ENCODE data around the gene CYP4A22. TPM values are rescaled to one million over a fixed set of nuclear protein-coding genes. Genes with fewer than 3 reads are reported as not detected.

CYP4A22 gene
- total and polyA plus RNA-seq, 2 experiments from 2014 or later: not detected

DNA sequence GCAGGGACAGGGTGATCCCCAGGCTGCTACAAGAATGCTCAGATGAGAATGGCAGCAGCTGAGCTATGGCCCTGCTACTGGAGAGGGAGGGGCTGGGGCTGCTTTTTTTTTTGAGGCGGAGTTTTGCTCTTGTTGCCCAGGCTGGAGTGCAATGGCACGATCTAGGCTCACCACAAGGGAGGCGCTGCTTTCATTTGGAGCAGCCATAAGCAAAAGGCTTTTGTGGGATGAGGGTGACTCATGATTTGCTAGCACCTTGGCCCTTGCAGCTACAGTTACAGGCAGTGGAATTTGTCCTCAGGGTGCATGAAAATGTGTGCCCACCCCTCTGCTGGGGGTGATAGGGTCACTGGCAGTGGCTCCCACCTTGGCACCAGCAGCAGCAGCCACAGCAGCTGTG, 32.4 kb upstream of the CYP4A22 start (continued):
- TF ChIP-seq, protein P1, sequence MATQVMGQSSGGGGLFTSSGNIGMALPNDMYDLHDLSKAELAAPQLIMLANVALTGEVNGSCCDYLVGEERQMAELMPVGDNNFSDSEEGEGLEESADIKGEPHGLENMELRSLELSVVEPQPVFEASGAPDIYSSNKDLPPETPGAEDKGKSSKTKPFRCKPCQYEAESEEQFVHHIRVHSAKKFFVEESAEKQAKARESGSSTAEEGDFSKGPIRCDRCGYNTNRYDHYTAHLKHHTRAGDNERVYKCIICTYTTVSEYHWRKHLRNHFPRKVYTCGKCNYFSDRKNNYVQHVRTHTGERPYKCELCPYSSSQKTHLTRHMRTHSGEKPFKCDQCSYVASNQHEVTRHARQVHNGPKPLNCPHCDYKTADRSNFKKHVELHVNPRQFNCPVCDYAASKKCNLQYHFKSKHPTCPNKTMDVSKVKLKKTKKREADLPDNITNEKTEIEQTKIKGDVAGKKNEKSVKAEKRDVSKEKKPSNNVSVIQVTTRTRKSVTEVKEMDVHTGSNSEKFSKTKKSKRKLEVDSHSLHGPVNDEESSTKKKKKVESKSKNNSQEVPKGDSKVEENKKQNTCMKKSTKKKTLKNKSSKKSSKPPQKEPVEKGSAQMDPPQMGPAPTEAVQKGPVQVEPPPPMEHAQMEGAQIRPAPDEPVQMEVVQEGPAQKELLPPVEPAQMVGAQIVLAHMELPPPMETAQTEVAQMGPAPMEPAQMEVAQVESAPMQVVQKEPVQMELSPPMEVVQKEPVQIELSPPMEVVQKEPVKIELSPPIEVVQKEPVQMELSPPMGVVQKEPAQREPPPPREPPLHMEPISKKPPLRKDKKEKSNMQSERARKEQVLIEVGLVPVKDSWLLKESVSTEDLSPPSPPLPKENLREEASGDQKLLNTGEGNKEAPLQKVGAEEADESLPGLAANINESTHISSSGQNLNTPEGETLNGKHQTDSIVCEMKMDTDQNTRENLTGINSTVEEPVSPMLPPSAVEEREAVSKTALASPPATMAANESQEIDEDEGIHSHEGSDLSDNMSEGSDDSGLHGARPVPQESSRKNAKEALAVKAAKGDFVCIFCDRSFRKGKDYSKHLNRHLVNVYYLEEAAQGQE (IDR thresholded peaks at IDR 0.05; ENCODE audit: unreplicated experiment): no peak
- TF ChIP-seq, protein P2, sequence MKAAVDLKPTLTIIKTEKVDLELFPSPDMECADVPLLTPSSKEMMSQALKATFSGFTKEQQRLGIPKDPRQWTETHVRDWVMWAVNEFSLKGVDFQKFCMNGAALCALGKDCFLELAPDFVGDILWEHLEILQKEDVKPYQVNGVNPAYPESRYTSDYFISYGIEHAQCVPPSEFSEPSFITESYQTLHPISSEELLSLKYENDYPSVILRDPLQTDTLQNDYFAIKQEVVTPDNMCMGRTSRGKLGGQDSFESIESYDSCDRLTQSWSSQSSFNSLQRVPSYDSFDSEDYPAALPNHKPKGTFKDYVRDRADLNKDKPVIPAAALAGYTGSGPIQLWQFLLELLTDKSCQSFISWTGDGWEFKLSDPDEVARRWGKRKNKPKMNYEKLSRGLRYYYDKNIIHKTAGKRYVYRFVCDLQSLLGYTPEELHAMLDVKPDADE (IDR thresholded peaks at IDR 0.05): no peak
- TF ChIP-seq ZNF114 (CRISPR knock-in tag; IDR thresholded peaks at IDR 0.05) (no peak), NANOG (IDR thresholded peaks at IDR 0.05; ENCODE audit: borderline replicate concordance) (no peak), CREB1 (CRISPR knock-in tag; IDR thresholded peaks at IDR 0.05; ENCODE audit: low read depth) (no peak)
- TF ChIP-seq, protein P3, sequence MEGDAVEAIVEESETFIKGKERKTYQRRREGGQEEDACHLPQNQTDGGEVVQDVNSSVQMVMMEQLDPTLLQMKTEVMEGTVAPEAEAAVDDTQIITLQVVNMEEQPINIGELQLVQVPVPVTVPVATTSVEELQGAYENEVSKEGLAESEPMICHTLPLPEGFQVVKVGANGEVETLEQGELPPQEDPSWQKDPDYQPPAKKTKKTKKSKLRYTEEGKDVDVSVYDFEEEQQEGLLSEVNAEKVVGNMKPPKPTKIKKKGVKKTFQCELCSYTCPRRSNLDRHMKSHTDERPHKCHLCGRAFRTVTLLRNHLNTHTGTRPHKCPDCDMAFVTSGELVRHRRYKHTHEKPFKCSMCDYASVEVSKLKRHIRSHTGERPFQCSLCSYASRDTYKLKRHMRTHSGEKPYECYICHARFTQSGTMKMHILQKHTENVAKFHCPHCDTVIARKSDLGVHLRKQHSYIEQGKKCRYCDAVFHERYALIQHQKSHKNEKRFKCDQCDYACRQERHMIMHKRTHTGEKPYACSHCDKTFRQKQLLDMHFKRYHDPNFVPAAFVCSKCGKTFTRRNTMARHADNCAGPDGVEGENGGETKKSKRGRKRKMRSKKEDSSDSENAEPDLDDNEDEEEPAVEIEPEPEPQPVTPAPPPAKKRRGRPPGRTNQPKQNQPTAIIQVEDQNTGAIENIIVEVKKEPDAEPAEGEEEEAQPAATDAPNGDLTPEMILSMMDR (conservative IDR thresholded peaks at IDR 0.05; ENCODE audit: low read depth in 2 of 2): peak; percentile 14 to 37; a peak in 2 of 4 replicates

DNA sequence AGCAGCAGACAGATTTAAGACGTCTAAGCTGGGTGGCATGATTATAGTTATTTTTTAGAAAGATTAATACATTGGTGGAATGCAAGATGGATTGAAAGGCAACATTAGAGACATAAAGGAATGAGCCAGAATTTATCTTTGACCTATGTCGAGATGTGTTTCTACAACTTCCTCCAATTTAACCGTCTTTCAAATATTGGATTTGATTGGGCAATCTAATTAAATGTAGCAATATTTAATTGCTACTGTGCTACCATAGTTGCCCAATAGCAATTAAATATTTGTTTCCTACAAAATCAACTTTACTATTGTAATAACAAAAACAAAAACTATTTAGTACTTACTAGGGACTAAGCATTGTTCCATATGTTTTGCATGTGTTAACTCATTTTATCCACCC, 30.4 kb upstream of the CYP4A22 start:
- peaks cover 2% of the 10 kb centered on the region for H3K27me3 Mint-ChIP-seq (ENCODE audit: insufficient read depth, low read depth, poor library complexity)
- Histone ChIP-seq H3K27ac (ENCODE audit: low read depth) (no peak overlapping the region), H3F3A (replicated peaks; ENCODE audit: low read depth) (no peaks in the 10 kb centered on the region), H4K20me1 (replicated peaks; ENCODE audit: insufficient read depth) (no peaks in the 10 kb centered on the region), H3K79me2 (replicated peaks; ENCODE audit: insufficient read depth) (no peaks in the 10 kb centered on the region), H3K4me2 (no peak overlapping the region), H3K27me3 (ENCODE audit: insufficient read depth) (no peaks in the 10 kb centered on the region), H3K36me3 (ENCODE audit: insufficient read depth) (no peaks in the 10 kb centered on the region), H3K4me3 (no peak overlapping the region), H3K9me2 (ENCODE audit: insufficient read depth) (no peaks in the 10 kb centered on the region), H2AFZ (no peak overlapping the region), H3K4me1 (ENCODE audit: insufficient read depth) (peaks cover 15% of the 10 kb centered on the region)
- no peaks in the 10 kb centered on the region for H3K36me3 Mint-ChIP-seq (ENCODE audit: low read depth)
- DNase-seq (ENCODE audit: low spot score) (no peak), ATAC-seq (no peak)
- no peak overlapping the region for H3K27ac Mint-ChIP-seq
- no peaks in the 10 kb centered on the region for H3K9me3 Mint-ChIP-seq
- H3K4me1 Mint-ChIP-seq: peaks cover 8% of the 10 kb centered on the region; the same call in 2 of the 3 replicates
- no peak overlapping the region for H3K4me3 Mint-ChIP-seq
- TF ChIP-seq ZNF114 (CRISPR knock-in tag; IDR thresholded peaks at IDR 0.05): no peak
- no peak for TF ChIP-seq NANOG (IDR thresholded peaks at IDR 0.05; ENCODE audit: borderline replicate concordance)
- no peak for TF ChIP-seq JUNB (IDR thresholded peaks at IDR 0.05; ENCODE audit: unreplicated experiment)
- TF ChIP-seq, protein P1 (IDR thresholded peaks at IDR 0.05; ENCODE audit: unreplicated experiment): no peak
- TF ChIP-seq, protein P3 (conservative IDR thresholded peaks at IDR 0.05; ENCODE audit: low read depth in 2 of 2): no peak
- no peak for TF ChIP-seq STAT1 (IDR thresholded peaks at IDR 0.05; ENCODE audit: unreplicated experiment)
- no peak for TF ChIP-seq EZH2phosphoT487 (IDR thresholded peaks at IDR 0.05; ENCODE audit: unreplicated experiment)
- no peak for TF ChIP-seq CREB1 (CRISPR knock-in tag; IDR thresholded peaks at IDR 0.05; ENCODE audit: low read depth)
